ENCODE measurements around the gene CPA2. TPM values are rescaled to one million over a fixed set of nuclear protein-coding genes. Genes with fewer than 3 reads are reported as not detected.
"Not testable (repeated sequence)": the region's sequence is repeated elsewhere in the genome, so short reads cannot be mapped to it uniquely, and the experiment has no call there.

The CPA2 gene
- total RNA-seq, 2 donors from 2014 or later, result 0.41 TPM; not detected in 1

DNA sequence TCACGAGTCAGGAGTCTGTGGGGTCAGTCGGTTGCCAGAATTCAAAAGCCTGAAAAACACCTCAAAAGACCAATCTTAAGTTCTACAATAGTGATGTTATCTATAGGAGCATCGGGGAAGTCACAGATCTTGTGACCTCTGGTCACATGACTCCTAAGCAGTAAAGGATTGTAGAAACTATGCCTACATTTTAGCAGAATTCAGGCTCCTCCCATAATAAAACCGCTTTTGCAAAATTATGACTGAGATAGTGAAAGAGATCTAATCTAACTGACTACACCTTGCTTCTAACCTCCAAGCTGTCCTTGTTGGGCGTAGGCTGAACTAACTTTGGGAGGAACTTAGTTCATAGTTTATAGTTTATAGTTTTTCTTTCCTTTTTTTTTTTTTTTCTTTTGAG, 42.5 kb upstream of the CPA2 start:
- no peaks in the 10 kb centered on the region for H3K27me3 ChIP-seq (replicated peaks; ENCODE audit: insufficient read depth)
- TF ChIP-seq, protein P1, sequence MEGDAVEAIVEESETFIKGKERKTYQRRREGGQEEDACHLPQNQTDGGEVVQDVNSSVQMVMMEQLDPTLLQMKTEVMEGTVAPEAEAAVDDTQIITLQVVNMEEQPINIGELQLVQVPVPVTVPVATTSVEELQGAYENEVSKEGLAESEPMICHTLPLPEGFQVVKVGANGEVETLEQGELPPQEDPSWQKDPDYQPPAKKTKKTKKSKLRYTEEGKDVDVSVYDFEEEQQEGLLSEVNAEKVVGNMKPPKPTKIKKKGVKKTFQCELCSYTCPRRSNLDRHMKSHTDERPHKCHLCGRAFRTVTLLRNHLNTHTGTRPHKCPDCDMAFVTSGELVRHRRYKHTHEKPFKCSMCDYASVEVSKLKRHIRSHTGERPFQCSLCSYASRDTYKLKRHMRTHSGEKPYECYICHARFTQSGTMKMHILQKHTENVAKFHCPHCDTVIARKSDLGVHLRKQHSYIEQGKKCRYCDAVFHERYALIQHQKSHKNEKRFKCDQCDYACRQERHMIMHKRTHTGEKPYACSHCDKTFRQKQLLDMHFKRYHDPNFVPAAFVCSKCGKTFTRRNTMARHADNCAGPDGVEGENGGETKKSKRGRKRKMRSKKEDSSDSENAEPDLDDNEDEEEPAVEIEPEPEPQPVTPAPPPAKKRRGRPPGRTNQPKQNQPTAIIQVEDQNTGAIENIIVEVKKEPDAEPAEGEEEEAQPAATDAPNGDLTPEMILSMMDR (IDR thresholded peaks at IDR 0.05), result no peak
- H3K9me3 ChIP-seq, result no peaks in the 10 kb centered on the region
- no peaks in the 10 kb centered on the region for H3K4me1 ChIP-seq (ENCODE audit: control insufficient read depth in 1 of 2, low read depth in 2 of 2)
- H3K36me3 ChIP-seq, result no peaks in the 10 kb centered on the region
- no peak for ATAC-seq (ENCODE audit: insufficient number of reproducible peaks, low FRiP score, low read depth)
- no peak overlapping the region for H3K27ac ChIP-seq
- no peak overlapping the region for H3K4me3 ChIP-seq
- no peak for DNase-seq (ENCODE audit: low spot score)

DNA sequence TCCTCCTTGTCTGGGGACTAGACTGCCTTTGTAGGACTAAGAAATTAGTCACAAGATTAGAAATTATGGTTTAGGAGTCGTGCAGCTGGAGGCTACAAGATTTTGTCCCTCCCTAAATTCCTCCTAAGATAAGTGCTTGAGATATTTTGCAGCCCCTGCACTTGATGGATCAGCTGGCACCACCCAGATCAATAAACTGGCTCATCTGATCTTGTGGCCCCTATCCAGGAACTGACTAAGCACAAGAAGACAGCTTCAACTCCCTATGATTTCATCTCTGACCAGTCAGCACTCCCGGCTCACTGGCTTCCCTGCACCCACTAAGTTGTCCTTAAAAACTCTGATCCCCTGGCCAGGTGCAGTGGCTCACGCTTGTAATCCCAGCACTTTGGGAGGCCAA, 41.7 kb upstream of the CPA2 start:
- H3K36me3 ChIP-seq; H3K9me3 ChIP-seq; DNase-seq (ENCODE audit: low spot score); H3K27me3 ChIP-seq (replicated peaks; ENCODE audit: insufficient read depth); H3K27ac ChIP-seq; H3K4me1 ChIP-seq (ENCODE audit: control insufficient read depth in 1 of 2, low read depth in 2 of 2); ATAC-seq (ENCODE audit: insufficient number of reproducible peaks, low FRiP score, low read depth); H3K4me3 ChIP-seq: not testable (repeated sequence)

DNA sequence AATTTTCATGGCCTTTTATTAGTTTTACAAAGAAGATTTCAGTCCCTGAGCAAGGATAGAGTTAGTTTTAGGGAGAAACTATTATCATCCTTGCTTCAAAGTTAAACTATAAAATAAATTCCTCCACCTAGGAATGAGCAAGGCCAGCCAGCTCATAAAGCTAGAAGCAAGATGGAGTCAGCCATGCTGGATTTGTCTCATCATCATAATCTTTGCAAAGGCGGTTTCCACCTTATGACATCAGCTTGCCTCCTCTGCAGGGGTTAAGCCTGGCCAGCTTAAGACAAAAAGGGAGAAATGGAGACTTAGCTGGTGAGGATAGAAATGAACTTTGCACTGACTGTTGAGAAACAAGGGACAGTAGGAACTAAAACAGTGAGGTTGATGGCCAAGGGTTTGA, 40.3 kb upstream of the CPA2 start:
- Histone ChIP-seq H3K27ac (no peak overlapping the region), H3K36me3 (no peaks in the 10 kb centered on the region), H3K9me3 (no peaks in the 10 kb centered on the region), H3K4me1 (ENCODE audit: control insufficient read depth in 1 of 2, low read depth in 2 of 2) (no peaks in the 10 kb centered on the region), H3K4me3 (no peak overlapping the region), H3K27me3 (replicated peaks; ENCODE audit: insufficient read depth) (no peaks in the 10 kb centered on the region)
- DNase-seq (ENCODE audit: low spot score) (no peak), ATAC-seq (ENCODE audit: insufficient number of reproducible peaks, low FRiP score, low read depth) (no peak)
- TF ChIP-seq, protein P1 (IDR thresholded peaks at IDR 0.05), result no peak

DNA sequence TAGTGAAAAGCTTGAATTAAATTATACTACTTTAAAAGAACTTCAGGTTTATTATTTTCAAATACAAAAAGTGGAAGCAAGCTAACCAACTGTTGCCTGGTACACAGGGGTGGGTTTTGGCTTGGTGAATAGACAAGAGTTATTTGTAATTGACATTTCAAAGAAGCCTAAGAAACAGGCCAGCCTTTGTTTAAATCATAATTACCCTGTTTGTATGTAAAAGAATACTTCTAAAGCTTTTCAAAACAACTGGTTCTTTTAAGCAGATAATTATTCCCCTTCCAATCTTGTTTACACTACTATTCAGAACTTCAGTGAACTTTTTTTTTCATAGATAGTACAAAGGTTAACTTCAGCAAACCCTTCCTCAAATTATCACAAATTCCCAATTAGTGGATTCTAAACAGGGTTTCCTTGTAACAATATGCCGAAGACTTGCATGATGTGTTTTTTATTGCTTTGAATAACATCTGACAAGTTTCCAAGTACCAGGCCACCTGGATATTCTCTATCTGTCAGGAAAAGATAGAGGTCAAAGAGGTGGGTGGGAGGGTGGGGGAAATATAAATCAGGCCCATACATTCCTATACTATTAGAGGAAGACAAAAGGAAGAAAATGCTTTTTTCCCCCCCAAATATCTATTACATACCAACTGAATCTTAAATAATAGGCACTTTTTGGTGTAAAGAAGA, 38.6 kb upstream of the CPA2 start:
- no peak overlapping the region for H3K4me3 ChIP-seq
- TF ChIP-seq, protein P1 (IDR thresholded peaks at IDR 0.05), result no peak
- no peaks in the 10 kb centered on the region for H3K4me1 ChIP-seq (ENCODE audit: control insufficient read depth in 1 of 2, low read depth in 2 of 2)
- no peak for DNase-seq (ENCODE audit: low spot score)
- no peaks in the 10 kb centered on the region for H3K36me3 ChIP-seq
- ATAC-seq (ENCODE audit: insufficient number of reproducible peaks, low FRiP score, low read depth), result no peak
- no peak overlapping the region for H3K27ac ChIP-seq
- no peaks in the 10 kb centered on the region for H3K9me3 ChIP-seq
- H3K27me3 ChIP-seq (replicated peaks; ENCODE audit: insufficient read depth), result no peaks in the 10 kb centered on the region

DNA sequence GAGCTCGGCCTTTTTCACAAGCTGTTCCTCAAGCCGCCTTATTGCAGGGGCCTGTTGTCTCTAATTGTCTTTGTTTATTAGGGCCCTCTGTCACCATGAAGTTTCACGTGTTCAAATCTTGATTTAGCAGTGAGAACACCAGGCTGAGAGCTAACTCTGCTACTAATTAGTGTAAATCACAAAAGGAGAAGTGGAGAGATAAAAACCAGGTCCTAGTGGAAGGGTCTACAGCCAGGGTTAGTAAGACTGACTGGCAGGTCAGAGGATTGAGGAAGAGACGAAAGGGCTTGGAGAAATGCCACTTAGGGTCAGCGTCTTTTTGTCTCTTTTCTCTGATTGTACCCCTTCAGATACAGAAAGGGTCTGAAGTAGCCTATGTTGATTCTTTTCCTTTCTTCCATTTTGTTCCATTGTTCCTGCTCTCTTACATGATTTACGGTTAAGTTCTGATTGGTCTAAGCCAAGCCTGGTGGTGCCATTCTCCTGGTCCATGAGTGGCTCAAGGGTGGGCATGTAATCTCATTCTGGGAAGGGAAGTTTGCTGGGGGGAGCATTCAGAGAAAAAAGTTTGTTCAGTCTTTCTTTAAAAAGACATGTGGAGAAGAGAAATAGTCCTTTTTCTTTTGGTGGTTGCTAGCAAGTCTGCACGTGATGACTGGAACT, 37.7 kb upstream of the CPA2 start:
- Histone ChIP-seq H3K4me3 (no peak overlapping the region), H3K9me3 (no peaks in the 10 kb centered on the region), H3K27ac (no peak overlapping the region), H3K36me3 (no peaks in the 10 kb centered on the region), H3K4me1 (ENCODE audit: control insufficient read depth in 1 of 2, low read depth in 2 of 2) (no peaks in the 10 kb centered on the region), H3K27me3 (replicated peaks; ENCODE audit: insufficient read depth) (no peaks in the 10 kb centered on the region)
- TF ChIP-seq, protein P1 (IDR thresholded peaks at IDR 0.05), result no peak
- ATAC-seq (ENCODE audit: insufficient number of reproducible peaks, low FRiP score, low read depth) (no peak), DNase-seq (ENCODE audit: low spot score) (no peak)

DNA sequence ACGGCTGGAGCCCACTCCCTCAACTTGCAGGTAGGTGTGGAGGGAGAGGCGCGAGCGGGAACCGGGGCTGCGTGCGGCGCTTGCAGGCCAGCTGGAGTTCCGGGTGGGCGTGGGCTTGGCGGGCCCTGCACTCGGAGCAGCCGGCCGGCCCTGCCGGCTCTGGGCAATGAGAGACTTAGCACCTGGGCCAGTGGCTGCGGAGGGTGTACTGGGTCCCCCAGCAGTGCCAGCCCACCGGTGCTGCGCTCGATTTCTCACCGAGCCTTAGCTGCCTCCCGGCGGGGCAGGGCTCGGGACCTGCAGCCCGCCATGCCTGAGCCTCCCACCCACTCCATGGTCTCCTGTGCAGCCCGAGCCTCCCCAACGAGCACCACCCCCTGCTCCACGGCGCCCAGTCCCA, 36.7 kb upstream of the CPA2 start:
- not testable (repeated sequence) for H3K4me1 ChIP-seq (ENCODE audit: control insufficient read depth in 1 of 2, low read depth in 2 of 2); H3K27me3 ChIP-seq (replicated peaks; ENCODE audit: insufficient read depth); H3K4me3 ChIP-seq; ATAC-seq (ENCODE audit: insufficient number of reproducible peaks, low FRiP score, low read depth); H3K36me3 ChIP-seq; H3K27ac ChIP-seq; H3K9me3 ChIP-seq; DNase-seq (ENCODE audit: low spot score)
